ENCODE data around the gene TADA2A.
"Not testable (repeated sequence)": the region's sequence is repeated elsewhere in the genome, so short reads cannot be mapped to it uniquely, and the experiment has no call there.

The TADA2A gene

GRCh38 chr17:37405522-37405921 lies 1.2 kb upstream of the TADA2A start:
- not testable (repeated sequence) for DNase-seq

GRCh38 chr17:37405955-37406634 lies 591 bp upstream of the TADA2A start:
- no peak for DNase-seq

- not testable (repeated sequence) for DNase-seq
Observed at GRCh38 chr17:37408145-37408479, 1.4 kb downstream of the TADA2A start.

GRCh38 chr17:37410357-37410756 lies 3.7 kb downstream of the TADA2A start:
- DNase-seq, result no peak

GRCh38 chr17:37413875-37414519 lies 7.3 kb downstream of the TADA2A start:
- DNase-seq, result no peak

GRCh38 chr17:37417852-37418251 lies 11.2 kb downstream of the TADA2A start:
- no peak for DNase-seq

- DNase-seq, result no peak
Observed at GRCh38 chr17:37422971-37423625, 16.4 kb downstream of the TADA2A start.

GRCh38 chr17:37425268-37425667 lies 18.6 kb downstream of the TADA2A start:
- no peak for DNase-seq

GRCh38 chr17:37429039-37429438 lies 22.4 kb downstream of the TADA2A start:
- no peak for DNase-seq

- DNase-seq, result no peak
Observed at GRCh38 chr17:37429453-37429852, 22.8 kb downstream of the TADA2A start.

- no peak for DNase-seq
Observed at GRCh38 chr17:37430051-37430627, 23.5 kb downstream of the TADA2A start.

- no peak for DNase-seq
Observed at GRCh38 chr17:37432671-37433070, 26.0 kb downstream of the TADA2A start.

GRCh38 chr17:37438141-37438540 lies 31.5 kb downstream of the TADA2A start:
- DNase-seq, result no peak

- DNase-seq, result no peak
Observed at GRCh38 chr17:37440424-37440823, 33.7 kb downstream of the TADA2A start.

- DNase-seq, result not testable (repeated sequence)
Observed at GRCh38 chr17:37441369-37442014, 34.8 kb downstream of the TADA2A start.

- no peak for DNase-seq
Observed at GRCh38 chr17:37446027-37446426, 39.3 kb downstream of the TADA2A start.

- no peak for DNase-seq
Observed at GRCh38 chr17:37447641-37448040, 41.0 kb downstream of the TADA2A start.

- DNase-seq, result no peak
Observed at GRCh38 chr17:37450112-37450511, 43.4 kb downstream of the TADA2A start.

- not testable (repeated sequence) for DNase-seq
Observed at GRCh38 chr17:37457801-37458200, 51.1 kb downstream of the TADA2A start.

- no peak for DNase-seq
Observed at GRCh38 chr17:37458805-37459204, 52.1 kb downstream of the TADA2A start.

GRCh38 chr17:37461668-37462067 lies 55.0 kb downstream of the TADA2A start:
- no peak for DNase-seq

GRCh38 chr17:37462492-37462891 lies 55.8 kb downstream of the TADA2A start:
- DNase-seq, result no peak

GRCh38 chr17:37463039-37463438 lies 56.4 kb downstream of the TADA2A start:
- no peak for DNase-seq

Measured in stimulated activated naive CD4-positive, alpha-beta T cell treated with Interleukin-2 at 50 U/mL for 16 hours (primary cell).